OCI-LY7 (cell line): Measurements from ENCODE around the gene THAP8.

Experiments
- EZH2phosphoT487 ChIP-seq: fragments of 200-600 bp; sonication (generic); IDR thresholded peaks from 2 replicates; pipeline ENCODE4 v1.6.1; 2018; ENCODE audit warnings: low read depth, borderline replicate concordance, mild to moderate bottlenecking, mixed run types, antibody characterized with exemption, low read length, moderate library complexity, mixed read lengths
- TF ChIP-seq, protein P1 (sequence below): fragments of 200-600 bp; sonication (generic); conservative IDR thresholded peaks from 2 replicates; pipeline ENCODE4 v1.5.1; 2014; ENCODE audit warnings: mild to moderate bottlenecking, antibody characterized with exemption, low read length, moderate library complexity, mixed read lengths

DNA sequence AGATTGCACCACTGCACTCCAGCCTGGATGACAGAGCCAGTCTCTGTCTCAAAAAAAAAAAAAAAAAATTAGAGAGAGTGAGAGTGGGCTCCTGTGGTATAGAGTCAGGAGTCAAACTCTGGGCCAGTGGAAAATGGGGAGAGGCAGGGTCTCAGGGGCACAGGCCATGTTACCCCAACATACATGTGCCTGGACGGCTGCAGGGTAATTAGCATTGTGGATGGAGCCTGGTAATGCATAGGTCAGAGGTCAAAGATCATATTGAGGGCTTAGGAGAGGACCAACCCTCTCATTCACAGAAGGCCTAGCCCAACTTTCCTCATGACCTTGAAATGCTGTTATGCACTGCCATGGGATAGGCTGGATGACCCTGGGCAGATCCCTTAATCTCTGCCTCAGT is 28.5 kb downstream of the THAP8 start:
- TF ChIP-seq, protein P1, sequence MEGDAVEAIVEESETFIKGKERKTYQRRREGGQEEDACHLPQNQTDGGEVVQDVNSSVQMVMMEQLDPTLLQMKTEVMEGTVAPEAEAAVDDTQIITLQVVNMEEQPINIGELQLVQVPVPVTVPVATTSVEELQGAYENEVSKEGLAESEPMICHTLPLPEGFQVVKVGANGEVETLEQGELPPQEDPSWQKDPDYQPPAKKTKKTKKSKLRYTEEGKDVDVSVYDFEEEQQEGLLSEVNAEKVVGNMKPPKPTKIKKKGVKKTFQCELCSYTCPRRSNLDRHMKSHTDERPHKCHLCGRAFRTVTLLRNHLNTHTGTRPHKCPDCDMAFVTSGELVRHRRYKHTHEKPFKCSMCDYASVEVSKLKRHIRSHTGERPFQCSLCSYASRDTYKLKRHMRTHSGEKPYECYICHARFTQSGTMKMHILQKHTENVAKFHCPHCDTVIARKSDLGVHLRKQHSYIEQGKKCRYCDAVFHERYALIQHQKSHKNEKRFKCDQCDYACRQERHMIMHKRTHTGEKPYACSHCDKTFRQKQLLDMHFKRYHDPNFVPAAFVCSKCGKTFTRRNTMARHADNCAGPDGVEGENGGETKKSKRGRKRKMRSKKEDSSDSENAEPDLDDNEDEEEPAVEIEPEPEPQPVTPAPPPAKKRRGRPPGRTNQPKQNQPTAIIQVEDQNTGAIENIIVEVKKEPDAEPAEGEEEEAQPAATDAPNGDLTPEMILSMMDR: no peak
- TF ChIP-seq EZH2phosphoT487: no peak
